ENCODE data around the gene PGBD1.

DNA sequence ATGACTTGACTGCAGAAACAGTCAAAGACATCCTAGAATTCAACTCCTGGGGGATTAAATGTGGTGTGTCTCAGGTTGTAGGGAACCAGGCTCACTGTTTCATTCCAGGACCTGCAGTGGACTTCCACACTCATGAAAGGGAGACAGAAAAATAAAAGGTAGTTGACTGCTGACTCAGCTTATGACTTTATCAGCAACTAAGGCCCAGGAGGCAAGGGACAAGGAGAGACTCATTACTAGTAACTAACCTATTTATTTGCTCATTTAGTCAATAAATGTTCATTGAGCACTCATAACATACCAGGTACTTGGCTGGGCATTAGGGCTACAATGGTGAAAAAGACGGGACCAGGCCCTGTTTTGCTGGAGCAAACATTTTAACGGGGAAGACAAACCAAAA is 51.7 kb downstream of the PGBD1 start:
- TF ChIP-seq, protein P1, sequence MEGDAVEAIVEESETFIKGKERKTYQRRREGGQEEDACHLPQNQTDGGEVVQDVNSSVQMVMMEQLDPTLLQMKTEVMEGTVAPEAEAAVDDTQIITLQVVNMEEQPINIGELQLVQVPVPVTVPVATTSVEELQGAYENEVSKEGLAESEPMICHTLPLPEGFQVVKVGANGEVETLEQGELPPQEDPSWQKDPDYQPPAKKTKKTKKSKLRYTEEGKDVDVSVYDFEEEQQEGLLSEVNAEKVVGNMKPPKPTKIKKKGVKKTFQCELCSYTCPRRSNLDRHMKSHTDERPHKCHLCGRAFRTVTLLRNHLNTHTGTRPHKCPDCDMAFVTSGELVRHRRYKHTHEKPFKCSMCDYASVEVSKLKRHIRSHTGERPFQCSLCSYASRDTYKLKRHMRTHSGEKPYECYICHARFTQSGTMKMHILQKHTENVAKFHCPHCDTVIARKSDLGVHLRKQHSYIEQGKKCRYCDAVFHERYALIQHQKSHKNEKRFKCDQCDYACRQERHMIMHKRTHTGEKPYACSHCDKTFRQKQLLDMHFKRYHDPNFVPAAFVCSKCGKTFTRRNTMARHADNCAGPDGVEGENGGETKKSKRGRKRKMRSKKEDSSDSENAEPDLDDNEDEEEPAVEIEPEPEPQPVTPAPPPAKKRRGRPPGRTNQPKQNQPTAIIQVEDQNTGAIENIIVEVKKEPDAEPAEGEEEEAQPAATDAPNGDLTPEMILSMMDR (IDR thresholded peaks at IDR 0.05; ENCODE audit: low read depth, low read length, poor library complexity, severe bottlenecking): no peak
- TF ChIP-seq EZH2phosphoT487 (IDR thresholded peaks at IDR 0.05; ENCODE audit: borderline replicate concordance, low read length): no peak

All from DOHH2 (cell line).